Globus pallidus (tissue), 1 donor: ENCODE results near the gene PPP3R1.

ENCODE experiments used
- DNase-seq: peaks from one replicate; pipeline ENCODE4 v3.0.0-alpha.2; 2015; ENCODE audit warnings: low spot score

Gene PPP3R1

DNA sequence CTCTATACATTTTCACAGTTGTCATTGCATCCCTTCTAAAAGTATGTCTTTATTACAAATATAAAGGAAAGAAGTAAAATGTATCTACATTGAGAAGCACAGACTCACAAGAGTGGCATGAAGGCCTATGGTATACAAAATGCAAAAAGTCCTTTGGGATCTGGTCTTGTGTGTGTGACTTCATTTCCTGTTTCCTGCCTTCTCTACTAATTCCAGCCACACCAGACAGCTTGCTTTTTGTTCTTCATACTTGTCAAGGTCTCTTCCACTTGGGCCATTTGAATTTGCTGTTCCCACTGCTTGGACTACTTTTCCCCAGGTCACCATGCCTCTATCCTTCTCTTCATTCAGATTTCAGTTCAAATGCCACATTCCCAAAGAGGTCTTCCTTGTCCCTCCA is 101.3 kb downstream of the PPP3R1 start:
- no peak for DNase-seq

- no peak for DNase-seq
Observed at GRCh38 chr2:68141875-68142274, 110.5 kb downstream of the PPP3R1 start.

GRCh38 chr2:68135448-68136320 is 116.6 kb downstream of the PPP3R1 start:
- no peak for DNase-seq

DNA sequence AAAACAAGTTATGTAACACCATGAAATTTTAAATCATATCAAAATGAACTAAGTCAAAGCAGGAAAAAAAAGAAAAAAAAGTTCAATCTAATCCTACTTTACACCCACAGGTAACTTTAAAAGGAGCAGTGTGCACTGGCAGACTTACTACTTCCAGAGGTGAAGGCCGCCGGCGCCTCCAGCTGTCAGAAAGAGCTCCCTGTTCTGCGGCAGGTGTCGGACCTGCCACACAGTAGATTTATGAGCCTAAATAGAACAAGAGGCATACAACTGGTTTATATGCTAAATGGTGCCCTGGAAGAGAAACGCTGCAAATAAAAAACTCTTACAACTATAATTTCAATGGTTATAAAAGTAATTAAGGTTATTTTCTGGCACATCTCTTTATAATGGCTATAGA is 117.8 kb downstream of the PPP3R1 start:
- no peak for DNase-seq

DNA sequence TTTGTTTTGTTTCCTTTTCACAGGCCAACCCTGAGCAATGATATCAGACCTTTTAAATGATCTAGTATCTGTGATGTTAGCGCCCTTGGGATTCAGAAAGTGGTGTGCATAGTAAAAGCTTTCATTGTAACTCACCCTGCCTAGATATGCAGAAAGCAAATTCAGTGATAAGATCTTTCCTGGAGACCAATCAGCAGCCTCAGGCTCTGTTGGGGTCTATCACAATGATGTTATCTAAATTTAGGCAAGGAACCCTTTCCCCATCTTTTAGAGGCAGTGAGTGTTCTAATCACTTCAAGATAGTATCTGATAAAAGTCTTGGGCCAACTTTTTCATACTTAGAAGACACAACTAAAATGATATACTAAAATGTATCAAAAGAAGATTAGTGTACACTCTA is 118.2 kb downstream of the PPP3R1 start:
- no peak for DNase-seq
